Measurements from ENCODE around the gene TBL1Y. TPM values are rescaled to one million over a fixed set of nuclear protein-coding genes. Genes with fewer than 3 reads are reported as not detected.

The TBL1Y gene
- total RNA-seq, 2 donors from 2014 or later, result 6.9 TPM; not detected in 1

- no peak overlapping the region for H3K4me3 ChIP-seq (ENCODE audit: low read length)
- H3K4me1 Mint-ChIP-seq, result no peaks in the 10 kb centered on the region
- 100% methylated on average over 2 of the region's 2 CpGs; no CpG with 5 or more reads in 1 of the 2 experiments for WGBS, 2 experiments (ENCODE audit: insufficient coverage in 1 of 2, insufficient read length in 1 of 2)
- no peaks in the 10 kb centered on the region for H3K36me3 Mint-ChIP-seq (ENCODE audit: low read depth)
- no peaks in the 10 kb centered on the region for H3K27me3 Mint-ChIP-seq (ENCODE audit: insufficient read depth)
- no peak overlapping the region for H3K4me3 Mint-ChIP-seq
- no peaks in the 10 kb centered on the region for H3K4me1 ChIP-seq (ENCODE audit: control insufficient read depth, insufficient read depth, low read length)
- H3K27me3 ChIP-seq (ENCODE audit: control insufficient read depth, insufficient read depth, low read length, poor library complexity, severe bottlenecking), result no peaks in the 10 kb centered on the region
- no peaks in the 10 kb centered on the region for H3K9me3 Mint-ChIP-seq
- no peak for DNase-seq
- no peaks in the 10 kb centered on the region for H3K9me3 ChIP-seq (ENCODE audit: control insufficient read depth, low read length)
- no peak overlapping the region for H3K9ac ChIP-seq (ENCODE audit: extremely low read depth, low read length, poor library complexity, severe bottlenecking)
- no peak overlapping the region for H3K27ac Mint-ChIP-seq
- no peak overlapping the region for H3K27ac ChIP-seq (ENCODE audit: low read depth, low read length)
- peaks cover 13% of the 10 kb centered on the region for H3K36me3 ChIP-seq (ENCODE audit: control insufficient read depth, insufficient read depth, low read length)
- no peak for TF ChIP-seq CTCF (conservative IDR thresholded peaks at IDR 0.05)
These were observed 25.0 kb downstream of the TBL1Y start for GRCh38 chrY:6935497-6935896.

- no peak overlapping the region for H3K9ac ChIP-seq (ENCODE audit: extremely low read depth, low read length, poor library complexity, severe bottlenecking)
- no peaks in the 10 kb centered on the region for H3K9me3 Mint-ChIP-seq
- H3K36me3 ChIP-seq (ENCODE audit: control insufficient read depth, insufficient read depth, low read length), result peaks cover 4% of the 10 kb centered on the region
- no peak for DNase-seq
- H3K27ac ChIP-seq (ENCODE audit: low read depth, low read length), result no peak overlapping the region
- no peaks in the 10 kb centered on the region for H3K9me3 ChIP-seq (ENCODE audit: control insufficient read depth, low read length)
- TF ChIP-seq CTCF (conservative IDR thresholded peaks at IDR 0.05), result no peak
- H3K27me3 Mint-ChIP-seq (ENCODE audit: insufficient read depth), result no peaks in the 10 kb centered on the region
- H3K4me1 ChIP-seq (ENCODE audit: control insufficient read depth, insufficient read depth, low read length), result no peaks in the 10 kb centered on the region
- no peak overlapping the region for H3K4me3 ChIP-seq (ENCODE audit: low read length)
- H3K27me3 ChIP-seq (ENCODE audit: control insufficient read depth, insufficient read depth, low read length, poor library complexity, severe bottlenecking), result no peaks in the 10 kb centered on the region
- no peaks in the 10 kb centered on the region for H3K36me3 Mint-ChIP-seq (ENCODE audit: low read depth)
- no peak overlapping the region for H3K27ac Mint-ChIP-seq
- H3K4me1 Mint-ChIP-seq, result no peaks in the 10 kb centered on the region
- no peak overlapping the region for H3K4me3 Mint-ChIP-seq
These were observed 37.2 kb downstream of the TBL1Y start for GRCh38 chrY:6947695-6948094.

GRCh38 chrY:6948378-6948777 is 37.9 kb downstream of the TBL1Y start:
- no peak for TF ChIP-seq CTCF (conservative IDR thresholded peaks at IDR 0.05)
- Histone ChIP-seq H3K9ac (ENCODE audit: extremely low read depth, low read length, poor library complexity, severe bottlenecking) (no peak overlapping the region), H3K4me3 (ENCODE audit: low read length) (no peak overlapping the region), H3K36me3 (ENCODE audit: control insufficient read depth, insufficient read depth, low read length) (peaks cover 4% of the 10 kb centered on the region), H3K9me3 (ENCODE audit: control insufficient read depth, low read length) (no peaks in the 10 kb centered on the region), H3K4me1 (ENCODE audit: control insufficient read depth, insufficient read depth, low read length) (no peaks in the 10 kb centered on the region), H3K27me3 (ENCODE audit: control insufficient read depth, insufficient read depth, low read length, poor library complexity, severe bottlenecking) (no peaks in the 10 kb centered on the region), H3K27ac (ENCODE audit: low read depth, low read length) (no peak overlapping the region)
- 88 to 96% methylated on average over 5 to 12 of the region's 13 CpGs for WGBS, 2 experiments (ENCODE audit: insufficient coverage in 1 of 2, insufficient read length in 1 of 2)
- Mint-ChIP-seq H3K4me1 (no peaks in the 10 kb centered on the region), H3K9me3 (no peaks in the 10 kb centered on the region), H3K4me3 (no peak overlapping the region), H3K27me3 (ENCODE audit: insufficient read depth) (no peaks in the 10 kb centered on the region), H3K36me3 (ENCODE audit: low read depth) (no peaks in the 10 kb centered on the region), H3K27ac (no peak overlapping the region)
- no peak for DNase-seq
